GM18507 (cell line): ENCODE data around the gene RAPH1.
"Not testable (repeated sequence)": the region's sequence is repeated elsewhere in the genome, so short reads cannot be mapped to it uniquely, and the experiment has no call there.

Experiments
- DNase-seq: peaks from one replicate; pipeline ENCODE4 v3.0.0; 2011; ENCODE audit warnings: low read depth; ENCODE audit not compliant: insufficient read length; ENCODE audit errors: extremely low spot score
- FAIRE-seq: peaks from 2 replicates; lab custom pipeline; 2011; peaks lifted over from hg19 to GRCh38; lab: Jason Lieb, UNC

The RAPH1 gene

DNA sequence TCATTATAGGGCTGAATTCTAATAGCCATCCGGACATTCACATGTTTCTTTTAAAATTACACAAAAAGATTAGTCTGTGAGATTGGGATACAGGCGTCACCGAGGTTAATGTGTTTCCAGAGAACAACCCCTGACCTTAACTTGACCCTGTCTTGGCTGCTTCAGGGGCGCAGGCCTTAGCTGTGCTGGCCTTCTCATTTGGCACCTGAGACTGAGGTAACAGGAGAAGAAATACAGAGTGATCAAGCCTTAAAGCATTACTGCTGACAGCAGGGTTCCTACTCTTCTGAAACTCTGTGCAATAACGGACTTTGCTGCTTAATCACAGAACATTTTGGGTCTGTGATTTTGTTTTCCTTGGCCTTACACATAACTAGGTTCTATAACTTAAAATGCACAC is 92.6 kb downstream of the RAPH1 start:
- FAIRE-seq (no peak), DNase-seq (no peak)

DNA sequence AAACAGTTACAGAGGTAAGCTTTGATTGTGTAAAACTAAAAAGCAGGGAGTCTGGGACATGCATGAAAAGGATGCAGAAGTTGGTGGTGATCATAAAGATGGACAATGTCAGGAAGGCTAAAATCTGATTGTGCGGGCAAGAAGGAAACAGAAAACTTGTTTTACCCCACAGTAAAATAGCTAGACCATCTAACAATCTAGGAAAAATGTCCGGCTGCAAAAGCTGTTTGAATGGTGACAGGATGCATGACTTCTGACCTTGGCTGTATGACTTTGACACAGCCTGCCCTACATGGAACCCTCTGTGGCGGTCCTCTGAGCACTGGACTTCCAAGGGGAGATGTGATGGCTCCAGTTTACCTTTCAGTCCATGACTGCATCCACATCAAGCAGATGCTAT is 93.6 kb downstream of the RAPH1 start:
- DNase-seq (no peak), FAIRE-seq (no peak)

DNA sequence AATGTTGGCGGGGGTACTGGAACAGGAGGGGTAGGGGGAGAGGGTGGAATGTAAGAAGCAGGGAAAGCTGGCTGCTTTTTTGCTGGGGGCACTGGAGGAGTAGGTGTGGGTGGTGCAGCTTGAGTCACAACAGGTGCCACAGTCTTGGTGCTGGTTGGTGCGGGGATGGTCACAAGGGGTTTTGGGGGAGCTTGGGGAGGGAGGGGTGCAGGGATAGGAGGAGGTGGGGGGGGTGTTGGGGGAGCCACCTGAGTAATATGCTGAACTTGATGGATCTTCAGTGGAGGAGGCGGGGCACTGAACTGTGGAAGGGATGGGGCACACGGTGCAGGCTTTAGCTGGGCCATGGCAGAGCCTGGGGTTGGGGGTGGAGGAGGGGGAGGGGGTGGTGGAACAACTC is 94.4 kb downstream of the RAPH1 start:
- DNase-seq (no peak), FAIRE-seq (no peak)

DNA sequence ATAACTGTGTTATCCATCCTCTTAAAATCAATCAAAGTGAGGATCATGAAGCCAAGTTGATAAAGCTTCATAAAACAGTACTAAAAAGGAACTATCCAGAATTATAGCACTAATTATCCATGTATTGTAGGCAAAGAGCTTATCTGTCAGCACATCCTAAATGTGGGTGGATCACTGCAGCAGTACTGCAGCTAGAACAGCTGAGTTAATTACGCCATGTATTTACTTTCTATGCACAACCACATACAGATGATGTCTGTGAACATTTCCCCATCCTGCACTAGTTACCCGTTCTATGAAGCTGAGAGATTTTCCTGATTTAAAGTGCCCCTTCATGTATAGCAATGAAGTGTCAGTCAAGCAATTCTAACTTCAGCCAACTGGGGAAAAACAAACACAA is 96.6 kb downstream of the RAPH1 start:
- DNase-seq (no peak), FAIRE-seq (no peak)

DNA sequence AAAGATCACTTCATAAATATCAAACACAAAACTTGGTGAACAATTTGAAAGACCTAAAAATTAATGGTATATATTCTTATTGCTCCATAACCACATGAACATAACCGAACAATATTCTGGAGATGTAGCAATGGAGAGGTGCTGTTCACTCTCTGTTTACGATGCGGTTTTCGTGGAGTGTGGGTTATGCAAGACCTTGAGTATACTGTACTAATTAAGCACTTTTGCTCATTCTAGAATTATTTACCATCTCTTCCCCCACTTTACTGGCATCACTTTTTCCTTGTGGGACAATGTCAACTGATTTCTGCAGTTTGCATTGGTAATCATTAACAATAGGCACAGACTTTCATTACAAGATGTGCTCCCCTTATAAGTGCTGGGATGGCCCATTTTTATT is 97.6 kb downstream of the RAPH1 start:
- FAIRE-seq (no peak), DNase-seq (no peak)

DNA sequence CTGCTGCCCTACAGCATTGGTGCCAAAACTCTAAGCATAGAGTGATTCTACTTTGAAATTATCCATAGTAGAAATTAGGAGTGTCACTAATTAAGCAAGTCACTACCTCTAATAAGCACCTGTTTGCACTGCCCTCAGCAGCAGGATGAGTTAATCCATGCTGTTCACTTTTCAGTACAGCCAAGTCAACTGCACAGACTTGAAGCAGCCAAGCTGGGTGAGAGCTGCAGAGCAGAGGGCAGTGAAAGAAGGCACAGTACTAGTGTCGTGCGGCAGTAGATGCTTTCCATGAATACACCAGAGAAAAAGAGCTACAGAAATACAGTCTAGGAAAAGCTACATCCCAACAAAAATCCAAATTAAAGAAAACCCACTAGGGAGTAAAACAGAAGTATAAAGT is 98.6 kb downstream of the RAPH1 start:
- no peak for DNase-seq

DNA sequence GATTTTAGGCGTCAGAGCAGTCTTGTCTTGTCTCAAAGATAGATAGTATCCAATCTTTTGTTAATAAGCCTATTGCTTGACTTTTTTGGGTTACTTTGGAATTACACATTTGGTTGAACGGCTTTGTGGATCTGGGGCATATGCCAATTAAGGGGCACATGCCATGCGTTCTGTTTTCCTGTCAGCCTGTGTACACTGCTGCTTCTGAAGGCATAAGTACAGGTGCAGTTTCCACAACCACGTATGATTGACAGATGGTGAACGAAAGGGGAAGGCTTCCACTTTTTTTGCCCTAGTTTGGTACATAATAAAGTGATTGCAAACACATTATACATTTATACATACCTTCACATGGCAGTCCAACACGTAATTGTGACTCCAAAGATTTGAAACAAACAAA is 102.3 kb downstream of the RAPH1 start:
- FAIRE-seq (no peak), DNase-seq (no peak)

More for the DNA sequence above, 98.6 kb downstream of the RAPH1 start:
- no peak for FAIRE-seq

DNA sequence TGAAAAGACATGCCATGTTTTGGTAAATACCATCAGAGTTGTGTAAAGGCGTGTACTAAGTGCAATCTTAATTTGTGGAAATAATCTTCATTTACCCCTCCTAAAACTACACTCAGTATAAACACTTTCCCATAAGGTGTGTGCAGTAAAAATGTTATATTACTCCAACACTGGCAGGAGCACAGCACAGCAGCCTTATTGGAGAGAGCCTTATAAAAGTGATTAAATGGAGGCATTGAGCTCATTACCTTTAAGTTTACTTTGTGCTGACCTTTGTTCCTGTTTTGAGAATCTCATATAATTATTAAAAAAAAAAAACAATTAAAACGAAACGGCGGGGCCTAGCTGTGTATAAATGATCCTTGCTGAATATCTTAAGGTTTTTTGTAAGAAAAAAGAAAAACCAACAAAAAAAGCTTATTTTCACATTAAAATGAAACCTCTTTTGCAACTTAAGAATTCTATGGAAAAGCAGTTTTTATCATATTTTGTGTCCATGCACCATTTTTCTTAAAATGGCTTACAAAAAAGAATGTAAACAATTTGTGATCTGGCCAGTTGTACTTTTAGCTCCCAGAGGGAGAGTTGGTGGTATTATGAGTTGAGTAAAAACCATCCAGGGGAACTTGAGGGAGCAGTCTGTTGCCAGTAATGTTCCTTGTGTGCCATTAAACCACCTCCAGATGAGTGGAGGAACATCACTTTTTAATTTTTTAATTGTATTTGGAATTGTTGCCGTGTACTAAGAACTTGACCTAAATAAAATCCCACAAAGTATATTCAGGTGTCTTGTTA is 103.5 kb downstream of the RAPH1 start:
- FAIRE-seq: no peak

DNA sequence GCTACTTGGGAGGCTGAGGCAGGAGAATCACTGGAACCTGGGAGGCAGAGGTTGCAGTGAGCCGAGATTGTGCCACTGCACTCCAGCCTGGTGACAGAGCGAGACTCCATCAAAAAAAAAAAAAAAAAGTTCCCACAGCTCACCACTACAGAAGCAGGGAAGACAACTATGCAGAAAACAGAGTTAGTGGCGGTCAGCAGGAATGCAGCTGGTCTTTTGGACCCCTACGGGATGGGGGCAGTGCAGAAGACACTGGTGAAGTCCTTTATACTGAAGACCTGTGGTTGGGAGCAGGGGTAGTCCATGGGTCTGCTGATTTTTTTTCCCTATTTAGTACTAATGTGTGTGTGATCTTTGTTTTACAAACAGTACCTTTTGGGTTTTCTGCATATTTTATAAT is 105.5 kb downstream of the RAPH1 start:
- not testable (repeated sequence) for FAIRE-seq

More for the DNA sequence above, 103.5 kb downstream of the RAPH1 start:
- DNase-seq: no peak

DNA sequence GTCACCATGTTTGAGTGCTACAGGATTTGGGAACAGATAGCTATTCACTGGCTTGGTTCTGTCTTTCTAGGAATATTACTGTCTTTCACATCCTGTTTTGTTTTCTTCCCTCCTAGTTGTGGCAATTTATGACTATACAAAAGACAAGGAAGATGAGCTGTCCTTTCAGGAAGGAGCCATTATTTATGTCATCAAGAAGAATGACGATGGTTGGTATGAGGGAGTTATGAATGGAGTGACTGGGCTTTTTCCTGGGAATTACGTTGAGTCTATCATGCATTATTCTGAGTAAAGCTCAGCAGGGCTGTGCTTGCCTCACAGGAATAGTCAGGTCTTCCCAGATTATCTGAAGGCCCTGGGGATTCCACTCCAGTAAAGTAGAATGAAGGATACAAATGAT is 108.0 kb downstream of the RAPH1 start:
- DNase-seq: no peak
- no peak for FAIRE-seq

More for the DNA sequence above, 105.5 kb downstream of the RAPH1 start:
- not testable (repeated sequence) for DNase-seq

DNA sequence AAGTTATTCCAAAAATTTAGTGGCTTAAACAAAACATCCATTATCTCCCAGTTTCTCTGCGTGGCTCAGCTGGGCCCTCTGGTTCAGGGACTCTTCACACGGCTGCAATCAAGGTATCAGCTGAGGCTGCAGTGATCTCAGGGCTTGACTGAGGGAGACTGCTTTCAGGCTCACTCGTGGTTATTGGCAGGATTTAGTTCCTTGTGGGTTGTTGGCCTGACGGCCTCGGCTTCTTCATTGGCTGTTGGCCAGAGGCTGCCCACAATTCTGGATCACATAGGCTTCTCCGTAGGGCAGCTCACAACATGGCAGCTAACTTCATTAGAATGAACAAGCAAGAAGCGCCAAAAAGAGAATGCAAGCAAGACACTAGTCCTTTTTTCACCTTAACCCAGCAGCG is 116.8 kb downstream of the RAPH1 start:
- FAIRE-seq: no peak
- no peak for DNase-seq

DNA sequence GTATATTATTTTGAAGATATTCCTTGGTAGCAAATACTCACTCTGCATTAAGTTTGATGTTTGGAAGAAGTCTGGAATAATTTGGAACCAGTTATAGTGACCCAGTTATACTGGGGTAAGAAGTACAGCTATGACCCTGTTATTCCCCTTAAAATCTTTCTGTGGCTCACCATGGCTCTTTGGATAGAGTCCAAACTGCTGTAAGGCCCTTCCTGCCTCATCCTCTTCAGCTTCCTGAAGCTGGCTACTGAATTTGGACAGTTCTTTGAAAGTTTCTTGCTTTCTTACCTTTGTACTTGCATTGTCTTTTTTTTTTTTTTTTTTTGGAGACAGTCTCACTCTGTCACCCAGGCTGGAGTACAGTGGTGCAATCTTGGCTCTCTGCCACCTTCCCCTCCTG is 121.3 kb downstream of the RAPH1 start:
- DNase-seq: no peak
- FAIRE-seq: no peak

DNA sequence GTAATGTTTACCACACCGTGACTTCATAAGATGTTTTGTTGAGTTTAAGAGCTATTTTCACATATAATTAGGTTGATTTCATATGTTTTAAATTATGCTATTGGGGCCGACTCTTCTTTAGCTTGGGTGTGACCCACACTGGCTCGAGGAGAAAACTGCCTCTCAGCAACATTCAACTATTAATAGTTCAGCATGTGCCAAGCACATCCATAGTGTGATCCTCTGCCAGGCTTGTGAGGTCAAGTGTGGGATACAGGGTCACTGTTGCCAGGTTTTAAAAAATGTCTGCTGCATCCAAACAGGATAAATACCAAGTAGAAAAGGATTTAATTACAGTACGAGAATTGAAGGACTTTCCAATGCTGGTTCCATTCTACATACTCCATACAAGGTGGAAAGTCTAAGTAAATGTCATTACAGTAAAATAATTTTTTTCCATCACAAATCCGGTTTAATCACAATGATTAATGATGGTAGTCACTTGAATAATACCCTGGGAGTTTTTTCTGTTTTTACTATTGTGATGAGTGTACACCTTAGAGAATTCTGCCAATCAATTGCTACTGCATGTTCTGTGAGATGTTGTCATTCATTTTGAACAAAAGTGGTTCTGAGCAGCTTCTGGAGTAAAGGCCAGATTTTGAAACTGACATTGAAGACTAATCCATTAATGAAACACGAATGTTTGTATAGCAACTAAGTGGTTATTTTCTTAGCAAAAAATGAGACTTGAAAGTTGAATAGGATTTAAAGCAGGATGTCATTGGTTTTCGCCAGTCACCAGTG is 122.4 kb downstream of the RAPH1 start:
- DNase-seq (no peak), FAIRE-seq (peak; percentile 5)

DNA sequence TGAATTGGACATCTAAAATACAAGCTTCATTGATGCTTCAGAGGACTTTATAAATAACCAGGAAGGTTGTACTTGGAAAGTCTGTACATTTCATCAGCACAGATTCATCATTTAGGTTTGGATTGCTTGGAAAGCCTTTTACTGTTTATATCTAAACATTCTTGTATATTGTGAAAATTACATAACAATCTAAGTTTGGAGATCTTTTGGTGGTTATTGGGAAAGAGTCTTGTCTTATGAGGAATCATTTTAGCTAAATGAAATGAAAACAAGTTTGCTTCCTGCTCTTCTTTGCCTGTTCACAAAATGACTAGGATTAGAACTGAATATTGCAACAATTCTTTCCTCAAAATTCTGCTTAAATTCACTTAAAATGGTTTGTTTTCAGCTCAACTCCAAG is 127.6 kb downstream of the RAPH1 start:
- DNase-seq (no peak), FAIRE-seq (peak; percentile 9)

DNA sequence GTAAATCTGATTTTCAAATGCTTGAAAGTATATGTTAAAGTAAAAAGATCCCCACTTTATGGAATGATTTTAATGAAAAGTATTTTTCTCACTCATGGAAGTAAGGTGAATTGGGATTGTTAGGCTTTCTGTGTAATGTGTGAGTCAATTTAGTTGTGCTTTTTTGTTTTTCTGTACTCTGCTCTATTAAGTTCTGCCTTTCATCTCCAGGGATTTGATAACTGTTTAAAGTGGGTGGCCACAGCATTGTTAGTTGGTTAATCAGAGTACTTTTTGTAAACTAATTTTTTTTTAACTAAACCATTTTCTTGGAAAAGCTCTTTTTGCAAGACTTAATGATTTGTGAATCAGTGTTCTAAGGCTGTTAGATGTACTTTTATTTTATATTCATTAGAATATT is 130.1 kb downstream of the RAPH1 start:
- FAIRE-seq: no peak
- no peak for DNase-seq

DNA sequence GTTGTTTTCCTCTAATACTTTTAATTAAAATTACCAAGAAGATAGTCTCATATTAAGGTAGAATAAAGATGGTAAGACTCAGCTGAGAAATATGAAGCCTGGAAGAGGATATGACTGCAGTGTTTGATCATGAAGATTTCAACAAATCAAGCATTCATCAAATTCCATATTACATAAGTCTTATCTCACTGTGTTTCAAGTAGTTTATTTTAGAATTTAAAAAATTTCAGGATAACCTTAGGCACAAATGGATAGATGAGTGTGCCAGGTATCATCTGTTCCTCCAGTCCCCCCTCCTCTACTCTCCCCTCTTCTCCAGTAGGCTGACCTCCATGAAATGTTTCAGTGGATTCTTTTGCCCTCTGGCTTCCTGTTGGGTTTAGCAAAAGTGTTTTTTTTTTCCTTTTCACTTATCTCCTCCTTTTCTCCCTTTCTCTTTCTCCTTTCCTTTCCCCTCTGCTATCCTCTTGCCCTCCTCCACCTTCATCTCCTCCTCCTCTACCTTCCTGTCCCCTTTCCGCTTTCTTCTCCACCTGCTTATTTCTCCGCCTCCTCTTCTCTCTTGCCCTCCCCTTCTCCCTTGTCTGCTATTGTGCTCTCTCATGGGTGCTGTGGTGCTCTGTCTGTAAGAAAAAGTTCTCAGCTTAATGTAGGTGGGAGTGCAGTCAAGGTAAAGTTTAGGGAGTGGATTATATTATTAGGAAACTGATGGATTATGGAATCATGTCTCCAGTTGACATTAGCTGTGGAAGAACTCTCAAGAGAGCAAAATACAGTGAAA is 134.1 kb downstream of the RAPH1 start:
- FAIRE-seq (no peak), DNase-seq (no peak)

DNA sequence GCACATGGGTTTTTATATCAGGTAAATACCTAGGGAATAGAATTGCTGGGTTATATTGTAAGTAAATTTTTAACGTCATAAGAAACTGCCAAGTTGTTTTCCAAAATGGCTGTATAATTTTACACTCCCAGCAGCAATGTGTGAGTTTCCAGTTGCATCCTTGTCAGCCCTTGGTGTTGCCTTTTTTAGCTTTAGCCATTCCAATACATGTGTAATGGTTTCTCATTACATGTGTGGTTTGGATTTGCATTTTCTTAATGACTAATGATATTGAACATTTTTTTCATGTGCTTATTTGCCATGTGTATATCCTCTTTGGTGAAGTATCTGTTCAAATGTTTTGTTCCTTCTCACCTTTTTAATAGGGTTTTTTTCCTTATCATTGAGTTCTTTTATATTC is 136.1 kb downstream of the RAPH1 start:
- FAIRE-seq: peak; percentile 44
- no peak for DNase-seq

DNA sequence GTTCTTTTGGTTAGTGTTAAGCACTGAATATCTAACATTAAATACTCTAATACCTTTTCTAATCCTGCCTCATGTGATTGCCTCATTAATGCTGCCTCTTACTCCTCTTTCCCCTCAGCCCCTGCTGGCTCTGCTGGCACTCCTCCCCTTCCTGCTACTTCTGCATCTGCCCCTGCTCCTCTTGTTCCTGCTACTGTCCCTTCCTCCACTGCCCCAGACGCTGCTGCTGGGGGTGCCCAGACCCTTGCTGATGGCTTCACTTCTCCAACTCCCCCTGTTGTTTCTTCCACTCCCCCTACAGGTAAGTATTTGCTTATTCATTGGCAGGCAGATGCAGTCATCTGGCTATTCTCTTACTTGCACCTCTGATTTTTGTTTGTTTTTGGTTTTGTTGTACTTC is 138.4 kb downstream of the RAPH1 start:
- DNase-seq (no peak), FAIRE-seq (peak; percentile 35)

DNA sequence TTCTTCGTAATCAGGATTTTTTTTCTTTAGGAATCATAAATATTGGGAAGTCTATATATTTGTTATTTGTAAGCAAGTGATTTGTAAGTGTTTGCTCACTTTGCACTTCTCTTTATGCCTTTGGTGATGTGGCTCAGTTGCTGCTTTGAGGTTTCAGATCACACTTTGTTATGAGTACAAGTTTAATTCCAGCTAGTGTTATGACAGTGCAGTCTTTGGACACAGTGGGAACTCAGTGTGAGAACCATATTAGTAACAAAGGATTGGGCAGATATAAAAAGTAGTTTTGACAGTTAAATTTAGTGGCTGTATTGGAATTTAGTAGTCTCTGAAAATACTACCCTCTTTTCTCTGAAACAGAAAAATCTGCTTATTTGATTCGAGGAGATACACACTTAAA is 139.2 kb downstream of the RAPH1 start:
- no peak for FAIRE-seq
- DNase-seq: no peak

DNA sequence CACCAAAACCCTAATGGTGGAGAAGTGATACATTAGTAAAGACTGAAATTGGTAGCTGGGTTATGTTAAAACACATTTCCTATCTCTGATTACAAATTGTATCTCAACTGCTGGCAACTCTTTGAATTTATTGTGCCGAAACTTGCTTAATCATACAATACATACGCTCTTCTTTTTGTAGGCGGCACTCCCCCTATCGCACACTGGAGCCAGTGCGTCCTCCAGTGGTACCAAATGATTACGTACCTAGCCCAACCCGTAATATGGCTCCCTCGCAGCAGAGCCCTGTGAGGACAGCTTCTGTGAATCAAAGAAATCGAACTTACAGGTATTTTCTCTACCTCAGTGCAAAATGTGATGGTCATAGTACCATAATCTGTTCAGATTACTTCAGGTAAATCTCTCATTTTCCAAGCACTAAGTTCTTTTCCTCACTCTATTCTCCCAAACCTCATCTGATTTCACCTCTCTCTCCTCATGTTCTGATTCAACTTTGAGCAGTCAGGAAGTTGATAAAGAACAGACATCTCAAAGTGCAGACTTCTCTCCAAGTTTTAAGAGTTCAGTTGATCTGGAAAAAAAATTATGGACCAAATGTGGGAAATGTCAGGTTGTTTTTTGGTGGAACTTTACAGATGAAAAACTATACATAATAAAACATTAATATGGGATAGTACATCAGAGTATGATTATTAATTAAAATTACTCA is 140.4 kb downstream of the RAPH1 start:
- DNase-seq (no peak), FAIRE-seq (no peak)
